HG03139 (cell line): ENCODE data around the gene PDCD1LG2.
"Not testable (repeated sequence)": the region's sequence is repeated elsewhere in the genome, so short reads cannot be mapped to it uniquely, and the experiment has no call there.

Experiments used
- ATAC-seq: cut with Tn5 transposase; IDR thresholded peaks from one replicate; pipeline ENCODE4 v1.9.1; 2021; ENCODE audit not compliant: unreplicated experiment

PDCD1LG2 gene

DNA sequence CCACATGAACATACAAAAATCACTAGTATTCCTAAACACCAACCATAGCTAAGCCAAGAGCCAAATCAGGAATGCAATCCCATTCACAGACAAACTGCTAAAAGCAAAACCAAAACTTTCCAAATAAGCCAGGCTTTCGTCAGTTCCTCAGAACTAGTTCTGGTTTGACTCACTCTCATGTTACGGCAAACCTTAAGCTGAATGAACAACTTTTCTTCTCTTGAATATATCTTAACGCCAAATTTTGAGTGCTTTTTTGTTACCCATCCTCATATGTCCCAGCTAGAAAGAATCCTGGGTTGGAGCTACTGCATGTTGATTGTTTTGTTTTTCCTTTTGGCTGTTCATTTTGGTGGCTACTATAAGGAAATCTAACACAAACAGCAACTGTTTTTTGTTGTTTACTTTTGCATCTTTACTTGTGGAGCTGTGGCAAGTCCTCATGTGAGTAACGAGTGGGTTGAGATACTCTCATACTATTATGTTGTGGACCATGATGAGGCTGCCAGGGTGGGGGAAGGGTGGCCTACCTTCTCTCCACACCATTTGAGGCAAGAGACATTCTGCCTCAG lies at the start of gene PDCD1LG2:
Gene PDCD1LG2 (plus strand): TSS at position 172 of the 572 bp plus-strand sequence. CDS start 12,016 bp downstream, outside the sequence.
- ATAC-seq, result peak; percentile 70

DNA sequence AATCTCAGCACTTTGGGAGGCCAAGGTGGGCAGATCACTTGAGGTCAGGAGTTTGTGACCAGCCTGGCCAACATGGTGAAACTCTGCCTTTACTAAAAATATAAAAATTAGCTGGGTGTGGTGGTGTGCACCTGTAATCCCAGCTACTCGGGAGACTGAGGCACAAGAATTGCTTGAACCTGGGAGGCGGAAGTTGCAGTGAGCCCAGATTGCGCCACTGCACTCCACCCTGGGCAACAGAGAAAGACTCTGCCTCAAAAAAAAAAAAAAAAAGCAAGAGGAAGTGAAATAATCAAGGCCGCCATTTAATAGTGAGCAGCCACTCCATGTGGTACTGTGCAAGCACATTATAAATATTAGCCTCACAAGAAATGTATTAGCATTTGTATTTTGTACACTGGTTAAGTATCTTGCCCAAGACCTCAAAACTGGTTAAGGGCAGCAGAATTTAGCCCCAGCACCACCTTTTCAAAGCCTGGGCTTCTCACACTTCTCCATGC lies 45.5 kb upstream of the PDCD1LG2 start:
- not testable (repeated sequence) for ATAC-seq

DNA sequence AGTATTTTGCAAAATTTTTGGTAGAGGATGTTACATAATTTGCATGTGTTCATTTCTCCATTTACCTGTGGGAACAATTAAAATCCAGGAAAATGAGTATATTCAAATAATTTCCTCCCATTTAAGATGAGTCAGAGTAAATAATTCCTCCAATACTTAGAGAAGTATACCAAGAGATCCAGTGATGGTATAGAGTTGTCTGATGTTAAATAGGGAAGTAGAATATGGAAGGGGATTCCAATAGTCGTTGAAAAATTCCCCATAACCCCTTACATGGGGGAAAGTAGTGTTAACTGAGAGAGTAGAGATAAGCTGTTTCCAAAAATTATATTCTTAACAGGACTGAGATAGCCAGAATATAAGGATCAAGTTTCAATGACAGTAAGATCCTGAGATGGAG lies 44.3 kb upstream of the PDCD1LG2 start:
- no peak for ATAC-seq

DNA sequence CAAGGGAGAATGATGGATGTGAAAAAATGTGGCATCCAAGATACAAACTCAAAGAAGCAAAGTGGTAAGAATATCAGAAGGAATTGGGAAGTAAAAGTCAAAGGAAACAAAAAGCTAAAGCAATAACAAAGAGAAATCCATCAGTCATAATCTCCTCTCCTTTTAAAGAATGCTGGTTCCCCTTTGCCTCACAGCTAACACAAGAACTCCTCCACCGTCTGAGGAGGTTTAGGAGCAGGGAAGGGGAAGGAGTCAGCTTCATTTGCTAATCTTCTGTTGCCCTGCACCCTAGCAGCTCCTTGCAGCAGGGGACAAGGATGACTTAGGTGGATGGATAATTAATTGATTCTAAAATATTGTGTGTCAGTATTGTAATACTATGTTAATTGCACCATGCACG lies 43.6 kb upstream of the PDCD1LG2 start:
- no peak for ATAC-seq

DNA sequence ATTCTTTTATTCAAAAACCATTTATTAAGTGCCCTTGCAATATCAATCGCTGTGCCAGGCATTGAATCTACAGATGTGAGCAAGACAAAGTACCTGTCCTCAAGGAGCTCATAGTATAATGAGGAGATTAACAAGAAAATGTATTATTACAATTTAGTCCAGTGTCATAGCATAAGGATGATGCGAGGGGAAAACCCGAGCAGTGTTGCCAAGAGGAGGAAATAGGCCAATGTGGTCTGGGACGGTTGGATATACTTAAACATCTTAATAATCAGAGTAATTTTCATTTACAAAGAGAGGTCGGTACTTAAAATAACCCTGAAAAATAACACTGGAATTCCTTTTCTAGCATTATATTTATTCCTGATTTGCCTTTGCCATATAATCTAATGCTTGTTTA lies 41.5 kb upstream of the PDCD1LG2 start:
- ATAC-seq, result no peak

DNA sequence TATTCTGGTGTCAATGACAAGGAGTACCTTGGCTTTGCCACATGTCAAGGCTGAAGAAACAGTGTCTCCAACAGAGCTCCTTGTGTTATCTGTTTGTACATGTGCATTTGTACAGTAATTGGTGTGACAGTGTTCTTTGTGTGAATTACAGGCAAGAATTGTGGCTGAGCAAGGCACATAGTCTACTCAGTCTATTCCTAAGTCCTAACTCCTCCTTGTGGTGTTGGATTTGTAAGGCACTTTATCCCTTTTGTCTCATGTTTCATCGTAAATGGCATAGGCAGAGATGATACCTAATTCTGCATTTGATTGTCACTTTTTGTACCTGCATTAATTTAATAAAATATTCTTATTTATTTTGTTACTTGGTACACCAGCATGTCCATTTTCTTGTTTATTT lies 40.2 kb upstream of the PDCD1LG2 start:
- ATAC-seq, result no peak

DNA sequence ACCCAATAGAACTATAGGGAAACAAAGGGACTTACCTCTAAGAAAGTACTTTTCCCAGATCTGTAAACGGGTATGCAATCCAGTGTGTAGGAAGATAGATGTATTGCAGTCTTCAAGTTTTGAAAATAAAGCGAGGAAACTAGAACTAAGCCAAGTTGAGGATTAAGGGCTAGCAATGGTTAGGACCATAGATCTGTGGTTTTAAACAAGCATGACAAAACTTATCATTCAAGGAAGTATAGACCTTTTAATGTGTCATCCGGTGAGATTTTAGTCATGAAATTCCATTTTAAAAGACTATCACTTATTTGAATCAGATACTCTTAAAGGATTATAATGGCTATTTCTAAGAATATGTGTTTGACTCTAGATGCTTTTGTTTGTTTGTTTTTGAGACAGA lies 39.5 kb upstream of the PDCD1LG2 start:
- no peak for ATAC-seq

DNA sequence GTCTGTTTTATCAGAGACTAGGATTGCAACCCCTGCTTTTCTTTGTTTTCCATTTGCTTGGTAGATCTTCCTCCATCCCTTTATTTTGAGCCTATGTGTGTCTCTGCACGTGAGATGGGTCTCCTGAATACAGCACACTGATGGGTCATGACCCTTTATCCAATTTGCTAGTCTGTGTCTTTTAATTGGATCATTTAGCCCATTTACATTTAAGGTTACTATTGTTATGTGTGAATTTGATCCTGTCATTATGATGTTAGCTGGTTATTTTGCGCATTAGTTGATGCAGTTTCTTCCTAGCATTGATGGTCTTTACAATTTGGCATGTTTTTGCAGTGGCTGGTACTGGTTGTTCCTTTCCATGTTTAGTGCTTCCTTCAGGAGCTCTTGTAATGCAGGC lies 34.7 kb upstream of the PDCD1LG2 start:
- ATAC-seq, result not testable (repeated sequence)

DNA sequence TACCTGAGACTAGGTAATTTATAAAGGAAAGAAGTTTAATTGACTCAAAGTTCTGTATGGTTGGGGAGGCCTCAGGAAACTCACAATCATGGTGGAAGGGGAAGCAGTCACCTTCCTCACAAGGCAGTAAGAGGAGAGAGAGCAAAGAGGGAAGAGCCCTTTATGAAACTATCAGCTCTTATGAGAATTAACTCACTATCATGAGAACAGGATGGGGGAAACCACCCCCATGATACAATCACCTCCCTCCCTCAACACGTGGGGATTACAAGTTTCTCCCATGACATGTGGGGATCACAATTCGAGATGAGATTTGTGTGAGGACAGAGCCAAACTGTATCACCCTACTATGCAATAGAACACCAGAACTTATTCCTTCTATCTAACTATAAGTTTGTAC lies 32.1 kb upstream of the PDCD1LG2 start:
- no peak for ATAC-seq

DNA sequence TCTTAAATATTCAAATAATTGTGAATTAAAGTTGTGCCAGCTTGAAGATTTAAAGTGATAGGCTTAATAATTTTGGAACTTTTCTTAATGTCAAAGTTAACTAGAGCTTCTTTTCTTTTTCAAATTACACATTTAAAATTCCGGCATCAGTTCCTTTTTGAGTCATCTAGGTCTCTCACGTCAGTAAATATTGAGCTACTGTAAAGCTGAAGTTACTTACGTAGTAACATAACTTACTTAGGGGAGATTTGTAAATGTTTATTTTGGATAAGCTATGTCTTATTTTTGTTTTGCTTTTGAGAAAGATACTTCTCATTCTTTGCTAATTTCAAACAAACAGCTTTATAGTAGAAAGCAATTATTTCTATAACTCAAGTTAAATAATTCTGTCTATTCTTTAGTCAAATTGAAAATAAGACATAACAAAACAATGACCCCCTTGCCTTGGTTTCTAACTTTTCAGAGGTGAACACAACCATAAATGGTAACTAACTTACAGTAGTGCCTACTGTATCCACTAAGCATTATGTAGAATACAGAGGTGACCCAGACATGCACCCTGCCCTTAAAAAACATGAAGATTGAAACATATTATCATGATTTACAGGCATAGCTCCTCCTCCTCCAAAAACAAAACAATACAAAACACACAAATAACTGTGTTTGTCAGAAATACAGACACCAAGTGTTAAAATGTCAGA lies 30.2 kb upstream of the PDCD1LG2 start:
- ATAC-seq, result no peak

DNA sequence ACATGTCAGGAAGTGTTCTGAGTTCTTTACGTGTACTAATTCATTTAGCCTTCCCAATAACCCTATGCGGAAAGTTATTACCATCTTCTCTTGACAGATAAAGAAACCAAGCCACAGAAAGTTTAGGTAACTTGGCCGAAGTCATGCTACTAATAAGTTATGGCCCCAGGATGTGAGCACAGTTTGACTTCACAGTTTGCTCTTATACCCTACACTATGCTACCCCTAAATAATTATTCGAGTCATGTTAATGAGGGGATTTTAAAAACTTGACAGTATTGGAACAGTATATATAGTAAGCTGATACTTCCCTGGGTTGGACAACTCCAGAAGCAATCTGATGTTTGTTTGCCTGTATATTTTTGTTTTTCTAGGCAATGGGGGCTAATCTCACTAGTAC lies 29.4 kb upstream of the PDCD1LG2 start:
- ATAC-seq, result no peak

DNA sequence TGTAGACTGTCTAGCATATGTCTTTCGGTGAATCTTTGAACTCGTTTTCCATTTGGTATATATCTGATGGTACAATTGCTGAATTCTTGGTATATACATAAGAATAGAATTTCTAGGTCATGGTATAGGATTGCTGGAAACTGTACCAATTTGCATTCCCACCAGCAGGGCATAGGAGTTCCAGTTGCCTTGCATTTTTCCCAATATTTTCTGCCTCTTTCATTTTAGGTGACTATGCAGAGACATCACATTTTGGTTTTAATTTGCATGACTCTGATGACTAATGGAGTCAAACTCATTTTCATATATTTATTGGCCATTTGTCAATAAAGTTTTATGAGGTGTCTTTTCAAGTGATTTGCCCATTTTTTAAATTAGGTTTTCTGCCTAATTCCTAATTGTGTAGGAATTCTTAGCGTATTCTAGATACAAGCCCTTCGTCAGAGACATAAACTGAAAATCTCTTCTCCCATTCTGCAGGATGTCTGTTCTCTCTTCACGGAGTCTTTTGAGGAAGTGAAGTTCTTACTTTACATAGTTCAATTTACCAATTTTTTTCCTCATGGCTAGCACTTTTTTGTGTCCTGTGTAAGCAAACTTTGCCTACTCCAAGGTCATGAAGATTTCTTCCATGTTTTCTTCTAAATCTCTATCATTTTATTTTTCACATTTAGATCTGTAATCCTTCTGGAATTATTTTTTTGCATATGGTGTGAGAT lies 28.9 kb upstream of the PDCD1LG2 start:
- no peak for ATAC-seq

DNA sequence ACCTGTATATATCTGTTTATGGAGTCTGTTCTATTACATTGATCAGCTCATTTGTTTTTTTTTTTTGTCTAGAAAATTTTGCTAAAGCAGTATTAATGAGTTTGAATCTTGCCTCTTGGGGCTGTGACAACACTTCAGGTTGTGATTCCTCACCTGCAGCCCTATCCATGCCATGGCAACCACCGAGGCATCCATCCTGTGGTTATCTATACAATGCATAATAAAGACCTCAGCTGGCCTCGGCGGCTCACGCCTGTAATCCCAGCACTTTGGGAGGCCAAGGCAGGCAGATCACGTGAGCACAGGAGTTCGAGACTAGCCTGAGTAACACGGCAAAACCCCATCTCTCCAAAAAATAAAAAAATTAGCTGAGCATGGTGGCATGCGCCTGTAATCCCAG lies 28.1 kb upstream of the PDCD1LG2 start:
- ATAC-seq, result no peak

DNA sequence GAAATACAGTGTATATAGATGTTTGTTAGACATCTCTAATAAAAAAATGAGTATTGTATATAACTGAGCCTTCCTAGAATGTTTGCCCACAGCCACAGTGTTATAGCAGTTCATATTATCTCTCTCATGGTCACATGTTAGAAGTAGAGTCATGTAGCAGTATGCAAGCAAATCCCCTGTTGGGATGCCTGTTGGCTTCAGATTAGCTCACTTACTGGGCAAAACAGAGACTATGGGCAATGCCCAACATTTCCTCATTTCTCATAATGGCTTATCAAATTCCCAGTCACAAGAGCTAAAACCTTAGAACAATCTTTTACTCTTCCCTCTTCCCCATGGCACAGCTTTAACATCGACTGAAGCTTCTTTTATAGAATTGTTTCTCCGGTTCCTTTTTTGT lies 27.0 kb upstream of the PDCD1LG2 start:
- no peak for ATAC-seq

DNA sequence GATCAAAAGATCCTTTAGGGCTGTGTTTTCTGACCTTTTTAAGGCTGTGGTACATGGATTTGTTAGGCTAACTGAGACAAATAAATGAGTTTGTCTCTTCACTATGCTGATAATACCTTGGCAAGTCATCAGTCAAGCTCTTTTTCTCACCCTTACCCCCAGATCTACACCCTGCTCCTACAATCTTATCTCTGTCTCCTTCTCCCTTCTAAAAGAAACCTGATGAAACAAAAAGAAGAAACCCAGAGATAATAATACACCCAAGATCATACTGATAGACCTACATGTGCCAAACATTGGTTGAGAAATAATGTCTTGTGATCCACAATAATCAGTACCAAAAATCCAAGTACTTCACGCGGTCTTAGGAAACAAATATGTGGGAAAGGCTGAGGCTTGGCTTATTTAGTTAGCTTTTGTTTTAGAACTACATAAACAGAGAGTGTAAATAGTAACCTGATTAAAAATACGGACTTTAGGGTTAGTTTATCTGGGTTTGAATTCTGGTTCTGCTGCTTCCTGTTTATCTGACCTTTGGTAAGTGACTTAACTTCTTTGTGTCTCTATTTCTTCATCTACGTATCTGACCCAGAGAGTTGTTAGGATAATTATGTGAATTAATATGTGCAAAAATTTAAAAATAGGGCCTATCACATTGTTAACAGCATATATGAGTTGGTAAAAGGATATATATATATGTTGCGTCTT lies 24.8 kb upstream of the PDCD1LG2 start:
- ATAC-seq, result no peak

DNA sequence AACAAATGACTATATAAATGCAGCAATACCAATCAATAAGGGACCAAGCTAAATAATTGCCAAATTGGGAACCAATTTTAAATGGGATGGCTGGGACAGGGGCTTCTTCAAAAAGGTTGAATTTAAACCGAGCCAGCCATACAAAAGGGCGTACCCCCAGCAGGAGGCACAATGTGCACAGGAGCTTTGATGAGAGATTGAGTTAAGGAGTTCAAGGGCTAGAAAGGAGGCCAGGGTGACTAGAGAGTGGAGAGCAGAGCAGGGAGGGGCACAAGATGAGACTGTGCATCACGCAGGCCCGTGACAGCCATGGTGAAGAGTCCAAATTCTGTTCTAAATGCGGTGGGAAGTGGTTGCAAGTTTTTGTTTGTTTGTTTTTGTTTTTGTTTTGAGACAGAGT lies 23.3 kb upstream of the PDCD1LG2 start:
- no peak for ATAC-seq

DNA sequence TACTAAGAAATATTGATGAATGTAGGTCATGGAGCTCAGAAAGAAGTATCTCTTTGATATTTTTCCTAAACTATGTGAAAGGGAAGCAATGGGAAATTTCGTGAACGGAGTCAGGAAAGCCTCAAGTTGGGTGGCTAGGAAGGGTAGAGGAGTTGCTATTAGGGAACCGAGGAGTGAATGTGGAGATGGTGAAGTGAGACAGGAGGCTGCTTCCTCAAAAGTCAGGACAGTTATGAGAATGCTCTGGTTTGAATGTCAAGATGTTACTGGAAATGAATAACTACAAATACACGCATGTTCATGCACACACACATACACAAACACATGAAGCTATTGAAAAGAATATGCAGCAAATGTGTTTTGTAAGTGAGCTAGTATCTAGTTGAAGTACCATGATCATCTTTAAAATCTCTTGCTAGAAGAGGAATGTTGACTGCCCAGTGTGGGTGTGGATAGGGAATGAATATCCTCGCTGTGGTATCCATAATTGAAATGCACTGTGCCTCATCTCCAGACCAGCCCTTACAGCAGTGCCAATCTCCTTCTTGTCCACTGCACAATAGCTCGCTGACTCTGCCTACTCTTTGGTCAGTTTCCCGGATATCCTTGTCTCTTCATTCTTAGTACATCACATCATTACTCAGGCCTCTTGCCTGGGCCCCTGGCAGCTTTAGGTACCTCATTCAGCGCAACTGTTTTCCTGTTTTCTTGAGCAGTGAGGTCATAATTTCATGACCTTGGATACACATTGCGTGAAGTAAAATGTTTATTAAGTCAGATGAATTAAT lies 21.9 kb upstream of the PDCD1LG2 start:
- no peak for ATAC-seq

DNA sequence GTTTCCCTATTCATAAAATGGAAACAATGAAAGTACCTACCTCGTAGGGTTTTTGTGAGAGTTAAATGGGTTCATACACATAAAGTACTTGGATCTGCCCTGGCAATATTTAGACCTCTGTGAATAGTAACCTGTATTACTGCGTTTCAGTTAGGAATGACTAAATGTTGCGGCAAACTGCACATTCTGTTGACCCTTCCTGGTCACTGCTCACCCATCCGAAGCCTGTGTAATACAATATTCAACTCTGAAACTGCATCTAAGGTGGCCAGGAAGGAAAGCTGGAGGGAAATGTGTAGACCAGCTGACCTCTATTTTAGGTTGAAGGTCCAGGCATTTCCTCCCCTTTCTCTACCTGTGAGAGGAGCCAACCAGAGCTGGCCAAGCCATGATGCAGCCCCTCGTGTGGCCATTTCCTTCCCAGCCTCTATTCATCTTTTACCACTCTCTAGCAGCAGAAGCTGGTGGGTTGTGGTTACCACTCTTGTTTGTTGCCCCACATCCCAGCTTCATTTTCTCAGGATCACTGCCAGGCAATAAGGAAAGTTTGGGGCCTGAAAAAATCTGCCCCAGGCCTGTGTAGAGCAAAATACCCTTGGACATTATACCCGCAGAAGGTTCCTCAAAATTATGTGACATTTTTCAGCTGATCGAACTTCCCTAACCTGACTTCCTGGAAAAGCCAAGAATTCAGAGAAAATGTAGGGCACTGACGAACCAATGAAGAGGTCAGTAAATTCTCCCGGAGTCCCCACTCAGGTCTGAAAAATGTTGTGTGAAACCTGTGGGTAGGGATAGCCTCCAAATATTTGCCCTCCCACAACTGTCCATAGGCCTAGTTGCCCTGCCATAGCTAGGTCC lies 20.5 kb upstream of the PDCD1LG2 start:
- no peak for ATAC-seq

DNA sequence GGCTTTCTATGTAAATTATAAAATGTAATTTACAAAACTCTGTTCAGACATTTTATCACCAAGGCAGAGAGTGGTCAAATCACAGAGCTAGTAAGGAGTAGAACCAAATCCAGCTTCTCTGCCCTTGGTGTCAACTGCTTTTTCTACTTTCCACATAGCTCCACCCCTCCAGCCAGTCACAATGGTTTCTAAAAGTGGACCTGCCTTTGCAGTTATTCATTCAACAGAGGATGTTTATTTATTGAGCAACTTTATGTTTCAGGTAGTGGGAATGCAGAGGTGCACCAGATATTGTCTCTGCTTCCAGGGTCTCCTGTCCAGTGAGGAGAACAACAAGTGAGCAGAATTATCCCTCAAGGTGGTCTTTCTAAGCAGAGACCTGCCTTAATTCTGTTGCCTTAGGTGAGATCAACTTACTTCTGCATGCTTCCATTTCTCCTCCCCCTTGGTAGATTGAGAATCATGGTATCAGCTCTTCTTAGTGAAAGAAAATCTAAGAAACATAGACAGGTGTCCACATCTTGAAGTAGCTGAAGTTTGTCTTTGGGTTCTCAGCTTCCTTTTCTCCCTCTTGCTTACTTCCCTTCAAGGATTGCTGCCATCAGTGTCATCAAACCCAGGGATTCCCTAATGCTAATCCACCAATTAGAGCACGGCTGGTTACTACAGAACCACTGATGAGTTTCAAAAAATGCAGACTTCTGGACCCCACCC lies 17.2 kb upstream of the PDCD1LG2 start:
- no peak for ATAC-seq
